IgD-negative memory B cell (primary cell): ENCODE results near the gene HLA-A. TPM values are rescaled to one million over a fixed set of nuclear protein-coding genes. Genes with fewer than 3 reads are reported as not detected.
"Not testable (repeated sequence)": the region's sequence is repeated elsewhere in the genome, so short reads cannot be mapped to it uniquely, and the experiment has no call there.

ENCODE experiments used
- H3K27ac Mint-ChIP-seq, 3 donors: one replicate each; pipeline ENCODE4 v1.8.0; 2020 to 2022; ENCODE audit warnings: mild to moderate bottlenecking in 3 of 3, mixed read lengths in 3 of 3, moderate library complexity in 1 of 3
- H3K27me3 Mint-ChIP-seq: one replicate; pipeline ENCODE4 v1.8.0; 2021; ENCODE audit warnings: mixed read lengths
- H3K36me3 Mint-ChIP-seq: one replicate; pipeline ENCODE4 v1.8.0; 2020; ENCODE audit warnings: mild to moderate bottlenecking, mixed read lengths
- H3K4me1 Mint-ChIP-seq, 3 donors: one replicate each; pipeline ENCODE4 v1.8.0; 2020 to 2022; ENCODE audit warnings: mixed read lengths in 3 of 3, mild to moderate bottlenecking in 1 of 3
- H3K4me3 Mint-ChIP-seq, 4 donors: one replicate each; pipeline ENCODE4 v1.8.0; 2020 to 2022; ENCODE audit warnings: mild to moderate bottlenecking in 4 of 4, mixed read lengths in 4 of 4, moderate library complexity in 3 of 4
- H3K9me3 Mint-ChIP-seq, 3 donors: one replicate each; pipeline ENCODE4 v1.8.0; 2020 to 2021; ENCODE audit warnings: mixed read lengths in 3 of 3, mild to moderate bottlenecking in 1 of 3
- polyA plus RNA-seq: library from polyadenylated mRNA; unstranded; fragments of 300-500 nt; fragmentation: Illumina TruSeq; gene quantifications from one replicate; pipeline ENCODE4 v1.2.3, GENCODE V29; 2021

Gene HLA-A
- polyA plus RNA-seq, 1 donor from 2014 or later = 2,521 TPM

DNA sequence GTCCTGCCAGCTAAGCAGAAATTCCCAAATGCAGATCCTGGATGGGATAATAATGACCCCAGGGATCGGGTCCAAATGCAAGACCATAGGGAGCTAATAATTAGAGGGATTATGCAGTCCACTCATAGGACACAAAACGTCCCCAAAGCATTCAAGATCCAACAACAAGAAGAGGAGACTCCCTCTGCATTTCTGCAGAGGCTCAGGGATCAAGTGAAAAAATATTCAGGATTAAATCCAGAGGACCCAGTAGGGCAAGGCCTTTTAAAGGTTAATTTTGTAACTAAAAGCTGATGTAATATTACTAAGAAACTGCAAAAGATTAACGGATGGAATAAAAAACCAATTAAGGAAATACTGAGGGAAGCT is 22.2 kb downstream of the HLA-A start:
- Mint-ChIP-seq H3K27ac (peak overlapping the region; percentile 48 to 95 (median 77)), H3K4me3 (peak overlapping the region; percentile 66 to 79 (median 74)), H3K4me1 (peaks cover 26 to 33% (median 28%) of the 10 kb centered on the region in 3 donors), H3K27me3 (peaks cover 2% of the 10 kb centered on the region), H3K36me3 (no peaks in the 10 kb centered on the region), H3K9me3 (no peaks in the 10 kb centered on the region)

DNA sequence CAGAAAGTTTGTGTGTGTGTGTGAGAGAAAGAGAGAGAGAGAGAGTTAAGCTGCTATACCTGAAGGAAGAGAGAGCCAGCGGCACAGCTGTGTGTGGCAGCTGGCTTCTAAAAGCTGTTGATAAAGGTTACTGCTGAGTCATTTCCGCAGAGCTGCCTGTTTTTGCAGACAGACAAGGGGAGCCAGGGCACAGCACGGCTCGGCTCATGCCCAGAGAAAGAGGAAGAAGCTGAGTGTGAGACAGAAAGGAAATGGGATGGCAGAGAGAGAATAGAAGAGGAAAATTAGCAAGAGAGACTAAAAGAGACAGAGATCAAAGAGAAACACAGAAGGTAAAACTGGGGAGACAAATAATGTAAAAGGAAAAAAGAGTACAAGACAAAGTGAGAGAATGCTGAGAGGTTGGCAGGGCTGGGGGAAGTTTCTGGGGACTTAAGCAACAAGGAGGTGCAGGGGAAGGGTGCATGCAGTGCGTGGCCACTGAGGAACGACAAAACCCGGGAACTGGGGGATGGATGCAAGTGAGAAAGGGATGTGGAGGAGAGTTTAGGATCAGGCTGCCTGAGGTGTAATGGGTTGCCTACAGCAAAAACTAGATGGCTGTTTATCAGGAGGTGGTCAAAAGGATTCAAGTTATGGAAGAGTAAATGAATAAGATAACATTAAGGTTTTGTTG is 22.7 kb downstream of the HLA-A start:
- H3K4me1 Mint-ChIP-seq = peaks cover 23 to 29% (median 25%) of the 10 kb centered on the region in 3 donors
- peak overlapping the region; percentile 66 to 79 (median 74) for H3K4me3 Mint-ChIP-seq
- peak overlapping the region; percentile 48 to 95 (median 77) for H3K27ac Mint-ChIP-seq
- no peaks in the 10 kb centered on the region for H3K36me3 Mint-ChIP-seq
- H3K27me3 Mint-ChIP-seq = peaks cover 2% of the 10 kb centered on the region
- no peaks in the 10 kb centered on the region for H3K9me3 Mint-ChIP-seq

- H3K27me3 Mint-ChIP-seq = peaks cover 2% of the 10 kb centered on the region
- peak overlapping the region; percentile 48 to 95 (median 77) for H3K27ac Mint-ChIP-seq
- no peaks in the 10 kb centered on the region for H3K9me3 Mint-ChIP-seq
- H3K4me1 Mint-ChIP-seq = peaks cover 21 to 29% (median 25%) of the 10 kb centered on the region in 3 donors
- peak overlapping the region; percentile 66 to 86 (median 74) for H3K4me3 Mint-ChIP-seq
- H3K36me3 Mint-ChIP-seq = no peaks in the 10 kb centered on the region
Observed at GRCh38 chr6:29965563-29965872, 23.2 kb downstream of the HLA-A start.

DNA sequence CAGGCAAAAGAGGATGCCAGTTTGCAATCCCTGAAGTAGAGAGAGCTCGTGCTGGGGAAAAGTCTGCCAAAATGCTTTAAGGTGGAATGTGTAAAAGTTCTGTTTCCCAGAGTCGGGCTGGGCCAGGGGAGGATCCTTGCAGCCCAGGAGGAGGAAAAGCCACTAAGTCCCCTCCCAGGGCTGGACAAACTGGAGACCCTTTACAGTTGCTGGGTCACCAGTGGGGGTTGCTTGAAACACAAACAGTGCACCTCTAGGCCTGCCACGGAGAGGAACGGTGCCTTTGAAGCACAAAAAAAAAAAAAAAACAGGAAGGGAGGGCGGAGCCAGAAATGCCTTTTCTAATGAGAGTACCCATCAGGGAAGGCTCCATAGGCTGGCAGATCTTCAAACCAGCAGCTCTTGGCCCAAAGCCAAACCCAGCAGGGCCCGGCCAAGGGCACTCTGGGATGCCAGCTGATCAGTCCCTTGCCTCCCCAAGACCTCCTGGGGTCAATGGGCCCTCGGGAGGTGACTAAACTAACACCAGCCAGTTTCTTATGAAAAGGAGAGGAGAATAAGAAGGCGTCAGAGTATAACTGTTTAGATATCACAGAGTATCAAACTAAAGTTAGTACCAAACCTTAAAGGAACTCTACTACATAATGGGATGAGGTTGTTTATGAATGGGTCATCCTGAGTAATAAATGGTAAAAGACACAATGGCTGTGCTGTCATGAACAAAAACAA is 23.7 kb downstream of the HLA-A start:
- peaks cover 21 to 29% (median 25%) of the 10 kb centered on the region in 3 donors for H3K4me1 Mint-ChIP-seq

DNA sequence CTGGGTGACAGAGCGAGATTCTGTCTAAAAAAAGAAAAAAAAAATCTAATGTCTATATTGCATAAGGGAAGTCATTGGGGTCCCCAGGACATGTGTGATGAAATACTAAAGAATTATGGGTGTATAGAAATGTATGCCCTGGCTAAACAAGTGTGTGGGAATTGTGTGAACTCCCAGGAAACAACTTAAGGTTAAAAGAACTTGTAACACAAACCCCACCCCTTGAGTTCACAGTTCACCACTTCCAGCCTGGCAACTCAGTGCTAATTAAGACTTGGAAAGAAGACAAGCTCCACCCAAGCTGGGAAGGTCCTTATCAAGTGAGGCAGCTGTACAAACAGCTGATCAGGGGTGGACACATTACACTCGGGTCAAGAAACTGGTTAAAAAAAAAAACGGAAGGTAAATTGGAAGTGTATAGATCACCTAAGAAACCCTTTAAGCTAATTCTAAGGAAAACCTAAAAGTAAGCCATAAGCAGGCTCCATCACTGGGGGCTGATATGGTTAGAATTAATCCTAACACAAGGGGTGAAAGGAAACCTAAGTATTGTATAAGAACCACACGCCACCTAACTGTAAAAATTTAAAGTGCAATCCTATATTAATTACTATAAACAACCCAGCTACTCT is 25.2 kb downstream of the HLA-A start:
- no peaks in the 10 kb centered on the region for H3K9me3 Mint-ChIP-seq
- H3K27me3 Mint-ChIP-seq = peaks cover 6% of the 10 kb centered on the region
- peaks cover 22 to 29% (median 25%) of the 10 kb centered on the region in 3 donors for H3K4me1 Mint-ChIP-seq
- peak overlapping the region in 1 of 4 donors; percentile 44 for H3K4me3 Mint-ChIP-seq
- H3K36me3 Mint-ChIP-seq = peaks cover 6% of the 10 kb centered on the region
- H3K27ac Mint-ChIP-seq = peak overlapping the region in 1 of 3 donors; percentile 40

More for the DNA sequence above, 23.7 kb downstream of the HLA-A start:
- no peaks in the 10 kb centered on the region for H3K9me3 Mint-ChIP-seq
- H3K4me3 Mint-ChIP-seq = peak overlapping the region; percentile 59 to 86 (median 74)
- no peaks in the 10 kb centered on the region for H3K36me3 Mint-ChIP-seq
- H3K27me3 Mint-ChIP-seq = peaks cover 2% of the 10 kb centered on the region
- H3K27ac Mint-ChIP-seq = peak overlapping the region; percentile 48 to 77 (median 54)

GRCh38 chr6:29968130-29968529 is 25.8 kb downstream of the HLA-A start:
- Mint-ChIP-seq H3K4me1 (peaks cover 22 to 29% (median 26%) of the 10 kb centered on the region in 3 donors), H3K27me3 (peaks cover 9% of the 10 kb centered on the region), H3K4me3 (no peak overlapping the region), H3K27ac (no peak overlapping the region), H3K9me3 (no peaks in the 10 kb centered on the region), H3K36me3 (peaks cover 10% of the 10 kb centered on the region)

GRCh38 chr6:29968905-29969304 is 26.6 kb downstream of the HLA-A start:
- no peak overlapping the region for H3K27ac Mint-ChIP-seq
- H3K27me3 Mint-ChIP-seq = peaks cover 14% of the 10 kb centered on the region

DNA sequence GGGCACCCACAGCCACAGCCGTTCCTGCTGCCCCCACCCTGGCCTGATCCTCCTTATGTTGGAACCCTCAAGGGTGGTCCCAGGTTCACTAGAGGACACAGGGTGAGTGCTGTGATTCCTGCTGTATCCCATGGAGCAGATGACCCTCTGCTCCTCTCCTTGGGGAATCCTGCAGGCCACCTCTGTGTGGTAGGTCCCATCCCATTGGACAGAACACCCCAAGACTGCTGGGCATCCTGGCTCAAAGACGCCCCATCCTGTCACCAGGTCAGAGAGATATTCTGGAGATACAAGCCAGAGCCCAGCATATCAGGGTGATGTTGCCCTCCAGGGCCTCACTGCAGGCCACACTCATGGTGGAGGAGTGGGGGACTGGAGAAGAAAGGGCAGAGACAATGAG is 28.4 kb downstream of the HLA-A start:
- H3K27ac Mint-ChIP-seq = no peak overlapping the region
- peaks cover 30% of the 10 kb centered on the region for H3K27me3 Mint-ChIP-seq
- no peak overlapping the region for H3K4me3 Mint-ChIP-seq
- H3K9me3 Mint-ChIP-seq = no peaks in the 10 kb centered on the region
- H3K36me3 Mint-ChIP-seq = peaks cover 10% of the 10 kb centered on the region
- H3K4me1 Mint-ChIP-seq = peaks cover 16 to 28% (median 18%) of the 10 kb centered on the region in 3 donors

More at GRCh38 chr6:29968905-29969304, 26.6 kb downstream of the HLA-A start:
- no peak overlapping the region for H3K4me3 Mint-ChIP-seq
- no peaks in the 10 kb centered on the region for H3K9me3 Mint-ChIP-seq
- H3K4me1 Mint-ChIP-seq = peaks cover 22 to 33% (median 29%) of the 10 kb centered on the region in 3 donors
- H3K36me3 Mint-ChIP-seq = peaks cover 10% of the 10 kb centered on the region

- Mint-ChIP-seq H3K9me3 (no peaks in the 10 kb centered on the region), H3K27ac (peak overlapping the region in 1 of 3 donors; percentile 69), H3K4me3 (peak overlapping the region; percentile 39 to 98 (median 84)), H3K4me1 (peaks cover 15 to 21% (median 20%) of the 10 kb centered on the region in 3 donors), H3K36me3 (peaks cover 12% of the 10 kb centered on the region), H3K27me3 (peaks cover 46% of the 10 kb centered on the region)
Observed at GRCh38 chr6:29974901-29975560, 32.7 kb downstream of the HLA-A start.

GRCh38 chr6:29975561-29975907 is 33.2 kb downstream of the HLA-A start:
- H3K27ac Mint-ChIP-seq = peak overlapping the region in 1 of 3 donors; percentile 69
- peaks cover 15 to 21% (median 20%) of the 10 kb centered on the region in 3 donors for H3K4me1 Mint-ChIP-seq
- no peaks in the 10 kb centered on the region for H3K9me3 Mint-ChIP-seq
- H3K4me3 Mint-ChIP-seq = peak overlapping the region; percentile 39 to 98 (median 84)
- H3K36me3 Mint-ChIP-seq = peaks cover 12% of the 10 kb centered on the region
- peaks cover 46% of the 10 kb centered on the region for H3K27me3 Mint-ChIP-seq

DNA sequence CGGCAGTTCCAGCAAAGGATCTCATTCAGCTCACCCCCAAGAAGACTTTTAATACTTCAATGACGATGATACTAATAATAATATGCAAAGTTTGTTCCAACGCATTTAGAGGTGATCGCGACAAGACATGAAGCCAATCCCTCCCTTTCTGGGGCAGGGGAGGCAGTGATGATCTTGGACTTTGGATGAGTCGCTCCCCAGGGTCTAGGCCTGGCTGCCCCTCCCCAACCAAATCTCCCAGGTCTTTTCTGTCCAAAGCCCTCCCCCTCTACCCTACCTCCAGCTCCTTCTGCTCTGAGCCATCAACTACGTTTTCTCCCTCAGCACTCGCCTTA is 33.9 kb downstream of the HLA-A start:
- peaks cover 46% of the 10 kb centered on the region for H3K27me3 Mint-ChIP-seq

GRCh38 chr6:29976588-29977424 is 34.5 kb downstream of the HLA-A start:
- peaks cover 15 to 21% (median 20%) of the 10 kb centered on the region in 3 donors for H3K4me1 Mint-ChIP-seq
- H3K27me3 Mint-ChIP-seq = peaks cover 46% of the 10 kb centered on the region
- H3K9me3 Mint-ChIP-seq = no peaks in the 10 kb centered on the region

More for the DNA sequence above, 33.9 kb downstream of the HLA-A start:
- peaks cover 12% of the 10 kb centered on the region for H3K36me3 Mint-ChIP-seq
- H3K9me3 Mint-ChIP-seq = no peaks in the 10 kb centered on the region
- H3K27ac Mint-ChIP-seq = peak overlapping the region in 1 of 3 donors; percentile 7
- peaks cover 15 to 21% (median 20%) of the 10 kb centered on the region in 3 donors for H3K4me1 Mint-ChIP-seq
- H3K4me3 Mint-ChIP-seq = peak overlapping the region; percentile 75 to 98 (median 90)

GRCh38 chr6:29977425-29977727 is 35.0 kb downstream of the HLA-A start:
- peaks cover 43% of the 10 kb centered on the region for H3K27me3 Mint-ChIP-seq
- no peak overlapping the region for H3K27ac Mint-ChIP-seq
- H3K4me1 Mint-ChIP-seq = peaks cover 15 to 21% (median 19%) of the 10 kb centered on the region in 3 donors
- H3K4me3 Mint-ChIP-seq = peak overlapping the region; percentile 75 to 98 (median 90)
- peaks cover 7% of the 10 kb centered on the region for H3K36me3 Mint-ChIP-seq
- no peaks in the 10 kb centered on the region for H3K9me3 Mint-ChIP-seq

More at GRCh38 chr6:29976588-29977424, 34.5 kb downstream of the HLA-A start:
- peaks cover 12% of the 10 kb centered on the region for H3K36me3 Mint-ChIP-seq
- H3K4me3 Mint-ChIP-seq = peak overlapping the region; percentile 75 to 98 (median 90)
- H3K27ac Mint-ChIP-seq = peak overlapping the region in 1 of 3 donors; percentile 7

- H3K9me3 Mint-ChIP-seq, H3K27ac Mint-ChIP-seq, H3K4me3 Mint-ChIP-seq, H3K36me3 Mint-ChIP-seq: not testable (repeated sequence)
- peaks cover 12 to 15% (median 13%) of the 10 kb centered on the region in 3 donors for H3K4me1 Mint-ChIP-seq
- H3K27me3 Mint-ChIP-seq = peaks cover 26% of the 10 kb centered on the region
Observed at GRCh38 chr6:29980013-29980412, 37.7 kb downstream of the HLA-A start.
